Measurements from ENCODE around the gene TIA1.
A peak's percentile ranks its signal among the peaks of the same experiment; 100 is the strongest.
"Not testable (repeated sequence)": the region's sequence is repeated elsewhere in the genome, so short reads cannot be mapped to it uniquely, and the experiment has no call there.

Gene TIA1, protein sequence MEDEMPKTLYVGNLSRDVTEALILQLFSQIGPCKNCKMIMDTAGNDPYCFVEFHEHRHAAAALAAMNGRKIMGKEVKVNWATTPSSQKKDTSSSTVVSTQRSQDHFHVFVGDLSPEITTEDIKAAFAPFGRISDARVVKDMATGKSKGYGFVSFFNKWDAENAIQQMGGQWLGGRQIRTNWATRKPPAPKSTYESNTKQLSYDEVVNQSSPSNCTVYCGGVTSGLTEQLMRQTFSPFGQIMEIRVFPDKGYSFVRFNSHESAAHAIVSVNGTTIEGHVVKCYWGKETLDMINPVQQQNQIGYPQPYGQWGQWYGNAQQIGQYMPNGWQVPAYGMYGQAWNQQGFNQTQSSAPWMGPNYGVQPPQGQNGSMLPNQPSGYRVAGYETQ

DNA sequence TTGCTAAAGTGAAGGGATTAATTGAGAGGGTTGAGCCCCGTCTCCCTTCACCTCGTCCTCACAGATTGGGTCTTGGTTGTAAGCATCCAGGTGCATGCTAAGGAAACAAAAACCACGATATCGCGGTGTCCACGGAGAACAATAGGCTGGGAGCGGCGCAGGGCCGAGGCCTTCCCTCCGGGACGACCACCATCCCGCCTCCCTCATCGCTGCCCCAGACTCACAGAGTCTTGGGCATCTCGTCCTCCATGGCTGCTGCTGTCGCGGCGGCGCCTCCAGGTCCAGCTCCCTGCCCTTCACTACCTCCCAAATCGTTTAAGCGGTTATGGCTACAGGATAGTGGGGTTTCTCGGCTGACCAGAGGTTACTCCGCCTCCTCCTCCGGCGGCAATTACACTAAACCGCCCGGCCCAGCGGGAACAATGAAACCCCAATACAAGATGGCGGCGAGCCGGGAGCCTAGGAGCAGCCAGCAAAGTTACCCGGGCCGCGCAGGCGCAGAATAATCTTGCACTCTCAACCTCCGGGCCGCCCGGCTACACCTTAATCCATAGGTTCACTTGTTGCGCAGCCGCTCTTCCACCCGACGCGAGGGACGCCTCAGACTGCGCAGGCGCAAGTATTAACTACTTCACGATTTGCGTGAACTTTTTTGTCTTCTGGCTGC, at the start of gene TIA1:
Gene TIA1, minus strand, starts transcription at position 448 of the 667 bp plus-strand sequence. Its CDS starts 198 bp downstream, at position 250.
- no peaks in the 10 kb centered on the region for H3K36me3 ChIP-seq (ENCODE audit: control insufficient read depth, insufficient read depth, low read length)
- H3K9ac ChIP-seq (ENCODE audit: low read length): peak within 1 kb of the TSS; percentile 100

DNA sequence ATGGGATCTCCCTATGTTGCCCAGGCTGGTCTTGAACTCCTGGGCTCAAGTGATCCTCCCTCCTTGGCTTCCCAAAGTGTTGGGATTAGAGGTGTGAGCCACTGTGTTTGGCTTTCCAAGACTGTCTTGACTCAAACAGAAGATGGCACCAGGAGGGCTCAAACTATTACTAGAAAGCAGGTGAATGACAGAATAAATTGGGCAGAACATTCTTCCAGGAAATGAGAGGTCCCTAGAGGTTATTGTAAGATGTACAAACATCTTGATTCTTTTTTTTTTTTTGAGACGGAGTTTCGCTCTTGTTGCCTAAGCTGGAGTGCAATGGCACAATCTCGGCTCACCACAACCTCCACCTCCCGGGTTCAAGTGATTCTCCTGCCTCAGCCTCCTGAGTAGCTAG, 49.4 kb upstream of the TIA1 start:
- not testable (repeated sequence) for H3K4me1 ChIP-seq (ENCODE audit: control insufficient read depth, insufficient read depth, low read length); H3K9ac ChIP-seq (ENCODE audit: low read length); H3K27ac ChIP-seq (ENCODE audit: low read depth, low read length); H3K4me3 ChIP-seq (ENCODE audit: low read length); H3K36me3 ChIP-seq (ENCODE audit: control insufficient read depth, insufficient read depth, low read length); H3K27me3 ChIP-seq (ENCODE audit: control insufficient read depth, insufficient read depth, low read length)

More for the DNA sequence above, at the start of gene TIA1:
- H3K4me3 ChIP-seq (ENCODE audit: low read length): peak within 1 kb of the TSS; percentile 100
- H3K4me1 ChIP-seq (ENCODE audit: control insufficient read depth, insufficient read depth, low read length): peaks cover 5% of the 10 kb centered on the region
- peak within 1 kb of the TSS; percentile 98 for H3K27ac ChIP-seq (ENCODE audit: low read depth, low read length)
- no peaks in the 10 kb centered on the region for H3K27me3 ChIP-seq (ENCODE audit: control insufficient read depth, insufficient read depth, low read length)

DNA sequence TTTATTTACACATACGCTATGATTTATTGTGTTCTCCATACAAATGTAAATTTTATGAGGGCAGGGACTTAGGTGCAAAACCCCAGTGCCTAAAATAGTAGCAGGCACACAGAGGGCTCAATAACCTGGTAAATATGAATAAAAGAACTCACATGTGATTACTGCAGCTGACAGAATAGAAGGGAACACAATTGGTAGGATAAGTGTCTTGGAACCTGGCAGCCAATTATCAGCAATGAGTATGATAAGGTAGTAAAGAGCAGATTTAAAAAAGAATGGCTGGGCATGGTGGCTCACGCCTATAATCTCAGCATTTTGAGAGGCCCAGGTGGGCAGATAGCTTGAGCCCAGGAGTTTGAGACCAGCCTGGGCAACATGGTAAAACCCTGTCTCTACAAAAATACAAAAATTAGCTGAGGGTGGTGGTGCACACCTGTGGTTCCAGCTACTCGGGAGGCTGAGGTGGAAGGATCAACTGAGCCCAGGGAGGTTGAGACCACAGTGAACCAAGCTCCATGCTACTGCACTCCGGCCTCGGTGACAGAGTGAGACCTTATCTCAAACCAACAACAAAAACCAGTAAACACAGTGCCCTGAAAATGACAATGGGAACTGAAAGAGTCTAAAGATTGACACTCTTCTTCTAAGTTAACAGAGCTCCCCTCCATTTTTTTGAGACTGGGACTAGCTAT, 35.2 kb upstream of the TIA1 start:
- Histone ChIP-seq H3K36me3 (ENCODE audit: control insufficient read depth, insufficient read depth, low read length) (peaks cover 33% of the 10 kb centered on the region), H3K4me1 (ENCODE audit: control insufficient read depth, insufficient read depth, low read length) (no peaks in the 10 kb centered on the region)

DNA sequence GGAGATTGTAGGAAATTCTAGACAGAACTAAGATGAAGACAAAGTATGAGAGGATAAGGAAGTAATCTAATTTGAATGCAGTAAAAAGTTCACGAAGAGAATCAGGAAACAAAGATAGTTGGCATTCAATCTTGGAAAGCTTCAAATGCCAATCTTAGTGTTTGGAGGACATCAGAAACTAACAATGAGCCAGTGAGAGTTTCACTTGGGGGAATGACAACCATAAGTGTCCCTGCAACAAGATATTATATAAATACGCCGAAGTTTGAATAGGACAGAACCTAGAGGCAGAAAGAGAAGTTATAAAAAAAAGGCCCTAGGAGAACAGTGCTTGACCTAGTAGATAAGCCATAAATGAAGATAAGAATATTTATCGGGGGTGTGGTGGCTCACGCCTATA, 34.0 kb upstream of the TIA1 start:
- Histone ChIP-seq H3K4me3 (ENCODE audit: low read length) (no peak overlapping the region), H3K9ac (ENCODE audit: low read length) (no peak overlapping the region), H3K27ac (ENCODE audit: low read depth, low read length) (no peak overlapping the region), H3K36me3 (ENCODE audit: control insufficient read depth, insufficient read depth, low read length) (peaks cover 27% of the 10 kb centered on the region), H3K4me1 (ENCODE audit: control insufficient read depth, insufficient read depth, low read length) (no peaks in the 10 kb centered on the region), H3K27me3 (ENCODE audit: control insufficient read depth, insufficient read depth, low read length) (no peaks in the 10 kb centered on the region)

More for the DNA sequence above, 35.2 kb upstream of the TIA1 start:
- Histone ChIP-seq H3K9ac (ENCODE audit: low read length) (no peak overlapping the region), H3K27me3 (ENCODE audit: control insufficient read depth, insufficient read depth, low read length) (no peaks in the 10 kb centered on the region), H3K4me3 (ENCODE audit: low read length) (no peak overlapping the region), H3K27ac (ENCODE audit: low read depth, low read length) (no peak overlapping the region)

DNA sequence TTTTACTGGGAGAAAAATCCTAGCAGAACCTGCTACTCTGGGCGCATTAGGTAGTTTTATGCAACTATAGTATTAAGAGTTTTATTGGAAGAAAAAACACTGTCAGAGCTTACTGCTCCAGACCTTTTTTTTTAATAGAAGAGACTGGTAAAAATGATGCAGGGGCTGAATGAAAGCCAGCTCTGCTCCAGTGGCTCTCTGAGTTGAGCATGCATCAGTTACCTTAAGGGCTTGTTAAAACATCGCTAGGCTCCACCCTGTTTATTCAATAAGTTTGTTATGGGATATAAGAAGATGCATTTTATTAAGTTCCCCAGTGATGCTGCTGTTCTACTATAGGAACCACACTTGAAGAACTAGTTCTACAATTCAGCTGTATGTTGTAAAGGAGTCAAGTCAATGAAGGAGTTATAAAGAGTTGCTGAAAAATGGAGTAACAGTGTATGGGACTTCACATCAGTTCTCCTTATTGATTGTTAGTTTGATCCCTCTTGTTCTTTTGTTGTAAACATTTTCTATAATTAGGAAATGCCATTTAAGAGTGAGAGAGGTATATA, 31.9 kb upstream of the TIA1 start:
- H3K4me3 ChIP-seq (ENCODE audit: low read length): no peak overlapping the region
- H3K27me3 ChIP-seq (ENCODE audit: control insufficient read depth, insufficient read depth, low read length): no peaks in the 10 kb centered on the region
- no peak overlapping the region for H3K27ac ChIP-seq (ENCODE audit: low read depth, low read length)
- H3K9ac ChIP-seq (ENCODE audit: low read length): no peak overlapping the region
- peaks cover 19% of the 10 kb centered on the region for H3K36me3 ChIP-seq (ENCODE audit: control insufficient read depth, insufficient read depth, low read length)
- no peaks in the 10 kb centered on the region for H3K4me1 ChIP-seq (ENCODE audit: control insufficient read depth, insufficient read depth, low read length)

DNA sequence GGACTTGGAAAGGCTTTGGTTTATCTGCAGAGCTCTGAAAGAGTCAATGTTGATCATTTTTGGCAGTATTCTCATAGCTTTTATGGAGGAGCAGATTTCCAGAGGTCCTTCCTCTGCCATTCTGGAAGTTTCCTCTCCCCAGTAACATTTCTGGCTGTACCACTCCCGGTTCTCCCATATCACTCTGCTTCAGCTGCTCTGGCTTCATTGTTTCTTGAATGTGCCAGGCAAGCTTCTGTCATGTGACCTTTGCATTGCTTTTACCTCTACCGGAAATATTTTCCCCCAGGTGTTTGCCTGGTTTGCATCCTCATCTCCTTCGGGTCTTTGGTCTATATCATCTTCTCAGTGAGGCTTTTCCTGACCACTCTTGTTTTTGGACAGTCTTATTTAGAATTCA, 21.9 kb upstream of the TIA1 start:
- Histone ChIP-seq H3K4me3 (ENCODE audit: low read length) (no peak overlapping the region), H3K27me3 (ENCODE audit: control insufficient read depth, insufficient read depth, low read length) (no peaks in the 10 kb centered on the region), H3K4me1 (ENCODE audit: control insufficient read depth, insufficient read depth, low read length) (no peaks in the 10 kb centered on the region), H3K36me3 (ENCODE audit: control insufficient read depth, insufficient read depth, low read length) (peaks cover 10% of the 10 kb centered on the region), H3K9ac (ENCODE audit: low read length) (no peak overlapping the region), H3K27ac (ENCODE audit: low read depth, low read length) (no peak overlapping the region)

DNA sequence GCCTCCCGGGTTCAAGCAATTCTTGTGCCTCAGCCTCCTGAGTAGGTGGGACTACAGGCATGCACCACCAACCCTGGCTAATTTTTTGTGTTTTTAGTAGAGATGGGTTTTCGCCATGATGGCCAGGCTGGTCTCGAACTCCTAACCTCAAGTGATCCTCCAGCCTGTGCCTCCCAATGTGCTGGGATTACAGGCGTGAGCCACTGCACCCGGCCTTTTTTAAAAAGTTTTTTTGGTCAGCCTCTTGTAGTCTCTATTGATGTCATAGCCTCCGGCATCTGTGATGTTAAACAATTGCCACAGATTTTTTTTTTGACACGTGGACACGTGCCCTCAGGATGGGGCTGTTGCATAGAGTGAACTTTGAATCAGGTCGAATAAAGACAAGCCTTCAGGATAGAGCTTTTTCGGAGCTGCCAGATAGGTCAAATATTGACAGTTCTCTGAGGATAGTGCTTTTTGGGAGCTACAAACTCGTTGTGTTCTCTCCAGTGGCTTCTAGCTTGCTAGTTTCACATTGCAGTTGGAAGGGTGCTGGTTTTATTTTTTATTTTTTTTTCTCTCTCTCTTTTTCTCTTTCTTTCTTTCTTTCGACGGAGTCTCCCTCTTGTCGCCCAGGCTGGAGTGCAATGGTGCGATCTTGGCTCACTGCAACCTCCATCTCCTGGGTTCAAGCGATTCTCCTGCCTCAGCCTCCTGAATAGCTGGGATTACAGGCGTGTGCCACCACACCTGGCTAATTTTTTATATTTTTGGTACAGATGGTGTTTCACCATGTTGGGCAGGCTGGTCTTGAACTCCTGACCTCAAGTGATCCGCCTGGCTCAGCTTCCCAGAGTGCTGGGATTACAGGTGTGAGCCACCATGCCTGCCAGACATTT, 21.2 kb upstream of the TIA1 start:
- not testable (repeated sequence) for H3K4me1 ChIP-seq (ENCODE audit: control insufficient read depth, insufficient read depth, low read length); H3K27ac ChIP-seq (ENCODE audit: low read depth, low read length); H3K27me3 ChIP-seq (ENCODE audit: control insufficient read depth, insufficient read depth, low read length); H3K36me3 ChIP-seq (ENCODE audit: control insufficient read depth, insufficient read depth, low read length); H3K4me3 ChIP-seq (ENCODE audit: low read length); H3K9ac ChIP-seq (ENCODE audit: low read length)

DNA sequence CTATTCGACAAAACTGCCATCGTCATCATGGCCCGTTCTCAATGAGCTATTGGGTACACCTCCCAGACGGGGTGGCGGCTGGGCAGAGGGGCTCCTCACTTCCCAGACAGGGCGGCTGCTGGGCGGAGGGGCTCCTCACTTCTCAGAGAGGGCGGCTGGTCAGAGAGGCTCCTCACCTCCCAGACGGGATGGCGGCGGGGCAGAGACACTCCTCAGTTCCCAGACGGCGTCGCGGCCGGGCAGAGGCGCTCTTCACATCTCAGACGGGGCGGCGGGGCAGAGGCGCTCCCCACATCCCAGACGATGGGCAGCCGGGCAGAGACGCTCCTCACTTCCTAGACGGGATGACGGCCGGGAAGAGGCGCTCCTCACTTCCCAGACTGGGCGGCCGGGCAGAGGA, 18.5 kb upstream of the TIA1 start:
- not testable (repeated sequence) for H3K4me3 ChIP-seq (ENCODE audit: low read length); H3K36me3 ChIP-seq (ENCODE audit: control insufficient read depth, insufficient read depth, low read length); H3K27me3 ChIP-seq (ENCODE audit: control insufficient read depth, insufficient read depth, low read length); H3K27ac ChIP-seq (ENCODE audit: low read depth, low read length); H3K4me1 ChIP-seq (ENCODE audit: control insufficient read depth, insufficient read depth, low read length); H3K9ac ChIP-seq (ENCODE audit: low read length)

DNA sequence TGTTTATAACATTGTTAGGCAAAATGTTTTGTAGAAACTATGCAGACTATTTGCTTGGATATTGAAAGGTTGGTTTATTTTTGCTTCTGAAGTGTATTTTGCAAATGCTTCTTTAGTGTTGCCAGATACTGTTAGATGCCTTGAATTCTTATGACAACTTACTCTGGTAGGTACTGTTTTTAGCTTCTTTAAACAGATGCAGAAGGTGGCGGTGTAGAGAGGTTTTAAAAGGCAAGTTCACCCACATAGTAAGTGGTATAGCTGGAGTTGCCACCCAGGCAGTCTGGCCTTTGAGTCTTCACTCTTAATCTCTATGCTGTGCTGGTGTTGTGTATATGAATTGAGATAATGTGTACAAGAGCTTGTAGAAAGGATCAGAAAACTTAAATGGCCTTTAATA, 13.1 kb upstream of the TIA1 start:
- H3K27ac ChIP-seq (ENCODE audit: low read depth, low read length): no peak overlapping the region
- no peak overlapping the region for H3K4me3 ChIP-seq (ENCODE audit: low read length)
- H3K27me3 ChIP-seq (ENCODE audit: control insufficient read depth, insufficient read depth, low read length): no peaks in the 10 kb centered on the region
- no peak overlapping the region for H3K9ac ChIP-seq (ENCODE audit: low read length)
- H3K36me3 ChIP-seq (ENCODE audit: control insufficient read depth, insufficient read depth, low read length): peaks cover 8% of the 10 kb centered on the region
- H3K4me1 ChIP-seq (ENCODE audit: control insufficient read depth, insufficient read depth, low read length): peaks cover 5% of the 10 kb centered on the region

DNA sequence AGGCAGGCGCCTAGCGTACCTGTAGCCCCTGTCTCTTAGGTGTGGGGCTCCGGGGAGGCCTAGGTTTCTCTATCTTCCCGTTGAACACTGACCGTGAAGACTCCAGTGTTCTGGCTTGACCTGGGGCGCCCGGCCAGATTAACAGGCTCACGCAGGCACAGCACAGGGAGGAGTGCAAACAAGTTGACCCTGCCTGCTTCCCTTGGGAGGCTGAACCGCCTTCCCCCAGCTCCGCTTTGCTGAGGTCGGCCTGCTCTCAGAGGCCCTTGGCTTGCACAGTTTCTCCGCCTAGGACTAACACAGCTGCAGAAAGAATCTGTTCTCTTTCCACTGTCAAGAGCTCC, 10.1 kb upstream of the TIA1 start:
- peaks cover 5% of the 10 kb centered on the region for H3K4me1 ChIP-seq (ENCODE audit: control insufficient read depth, insufficient read depth, low read length)
- peak overlapping the region; percentile 71 for H3K9ac ChIP-seq (ENCODE audit: low read length)
- no peaks in the 10 kb centered on the region for H3K27me3 ChIP-seq (ENCODE audit: control insufficient read depth, insufficient read depth, low read length)

DNA sequence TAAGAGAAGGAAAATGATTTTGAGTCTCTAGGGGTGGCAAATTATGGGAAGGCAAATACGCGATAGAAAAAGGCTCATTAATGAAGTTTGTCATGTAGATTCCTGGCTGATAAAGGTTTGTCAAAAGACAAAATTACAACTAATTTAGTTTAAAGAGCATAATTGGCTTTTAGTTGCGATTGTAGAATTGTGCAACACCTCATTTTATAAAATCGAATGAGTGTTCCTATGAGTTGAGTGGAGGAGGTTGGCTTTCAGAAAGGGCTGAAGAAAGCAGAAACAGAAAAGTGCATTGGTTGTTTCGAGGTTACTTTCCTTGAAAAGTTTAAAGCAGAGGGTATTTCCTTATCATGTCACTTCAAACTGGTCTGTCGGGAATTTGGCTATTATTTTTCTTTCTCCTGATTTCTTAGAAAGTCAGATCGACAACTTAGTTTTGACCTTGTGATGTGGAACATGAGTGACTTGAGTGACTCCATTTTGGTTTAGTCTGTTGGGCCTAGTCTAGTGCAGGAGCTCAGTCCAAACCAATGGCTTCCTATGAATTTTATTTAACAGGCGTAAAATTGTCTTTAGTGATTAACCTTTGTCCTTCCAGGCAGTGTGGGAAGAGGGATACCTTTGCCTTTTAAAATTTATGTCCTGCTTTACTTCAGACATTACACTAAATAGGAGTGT, 7.3 kb upstream of the TIA1 start:
- Histone ChIP-seq H3K9ac (ENCODE audit: low read length) (no peak overlapping the region), H3K36me3 (ENCODE audit: control insufficient read depth, insufficient read depth, low read length) (no peaks in the 10 kb centered on the region), H3K27ac (ENCODE audit: low read depth, low read length) (no peak overlapping the region), H3K4me3 (ENCODE audit: low read length) (no peak overlapping the region), H3K4me1 (ENCODE audit: control insufficient read depth, insufficient read depth, low read length) (no peaks in the 10 kb centered on the region), H3K27me3 (ENCODE audit: control insufficient read depth, insufficient read depth, low read length) (no peaks in the 10 kb centered on the region)

More for the DNA sequence above, 10.1 kb upstream of the TIA1 start:
- H3K36me3 ChIP-seq (ENCODE audit: control insufficient read depth, insufficient read depth, low read length): peaks cover 3% of the 10 kb centered on the region
- peak overlapping the region; percentile 89 for H3K4me3 ChIP-seq (ENCODE audit: low read length)
- H3K27ac ChIP-seq (ENCODE audit: low read depth, low read length): peak overlapping the region; percentile 91

Measured in rectal smooth muscle tissue (tissue), 1 donor.